GM21619 (cell line): Measurements from ENCODE around the gene PRKAG1.

ENCODE experiments used
- ATAC-seq: cut with Tn5 transposase; IDR thresholded peaks from one replicate; pipeline ENCODE4 v1.9.1; 2021; ENCODE audit not compliant: unreplicated experiment

Gene PRKAG1

DNA sequence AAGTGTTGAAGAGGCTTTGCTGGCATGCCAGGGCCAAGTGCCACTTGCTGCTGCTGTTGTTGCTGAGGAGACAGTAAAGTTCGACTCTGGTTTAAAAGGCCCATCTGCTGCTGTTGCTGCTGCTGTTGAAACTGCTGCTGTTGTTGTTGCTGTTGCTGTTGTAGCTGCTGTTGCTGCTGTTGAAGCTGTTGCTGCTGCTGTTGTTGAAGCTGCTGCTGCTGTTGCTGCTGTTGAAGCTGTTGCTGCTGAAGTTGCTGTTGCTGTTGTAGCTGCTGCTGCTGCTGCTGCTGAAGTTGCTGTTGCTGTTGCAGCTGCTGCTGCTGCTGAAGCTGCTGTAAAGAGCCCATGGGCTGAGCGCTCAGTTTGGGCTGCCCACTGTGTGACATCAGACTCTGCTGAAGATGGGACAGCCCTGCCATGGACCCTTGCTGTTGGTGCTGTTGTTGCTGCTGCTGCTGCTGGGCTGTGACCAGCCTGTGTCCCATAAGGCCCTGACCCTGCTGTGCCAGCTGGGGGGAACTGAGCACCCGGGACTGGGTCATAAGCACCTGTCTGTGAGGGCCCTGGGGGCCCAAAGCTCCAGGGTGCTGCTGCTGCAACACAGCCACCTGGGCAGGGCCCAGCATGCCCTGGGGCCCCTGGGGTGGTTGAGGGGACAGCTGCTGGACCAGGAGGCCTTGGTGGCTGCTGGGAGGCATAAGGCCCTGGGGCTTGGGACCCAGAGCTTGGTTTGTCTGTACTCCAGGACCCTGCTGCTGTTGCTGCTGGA is 14.3 kb upstream of the PRKAG1 start:
- ATAC-seq, result no peak

DNA sequence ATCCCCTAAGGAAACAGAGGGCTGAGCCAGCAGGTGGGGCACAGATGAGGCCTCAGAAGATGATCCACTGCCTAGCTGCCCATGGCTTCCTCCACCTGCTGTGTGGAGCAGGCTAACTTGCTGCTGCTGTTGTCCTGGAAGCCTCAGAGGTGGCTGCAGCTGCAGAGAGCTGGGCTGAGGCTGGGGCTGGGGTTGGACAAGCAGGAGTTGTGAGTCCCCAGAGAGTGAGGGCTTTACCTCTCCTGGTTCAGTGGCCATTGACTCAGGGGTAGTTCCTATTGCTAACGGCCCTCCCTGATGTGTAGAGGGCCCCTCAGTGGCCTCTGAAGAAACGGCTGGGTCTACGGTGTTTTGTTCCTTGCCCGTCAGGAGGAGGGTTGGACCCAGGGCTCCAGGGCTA is 13.7 kb upstream of the PRKAG1 start:
- no peak for ATAC-seq

DNA sequence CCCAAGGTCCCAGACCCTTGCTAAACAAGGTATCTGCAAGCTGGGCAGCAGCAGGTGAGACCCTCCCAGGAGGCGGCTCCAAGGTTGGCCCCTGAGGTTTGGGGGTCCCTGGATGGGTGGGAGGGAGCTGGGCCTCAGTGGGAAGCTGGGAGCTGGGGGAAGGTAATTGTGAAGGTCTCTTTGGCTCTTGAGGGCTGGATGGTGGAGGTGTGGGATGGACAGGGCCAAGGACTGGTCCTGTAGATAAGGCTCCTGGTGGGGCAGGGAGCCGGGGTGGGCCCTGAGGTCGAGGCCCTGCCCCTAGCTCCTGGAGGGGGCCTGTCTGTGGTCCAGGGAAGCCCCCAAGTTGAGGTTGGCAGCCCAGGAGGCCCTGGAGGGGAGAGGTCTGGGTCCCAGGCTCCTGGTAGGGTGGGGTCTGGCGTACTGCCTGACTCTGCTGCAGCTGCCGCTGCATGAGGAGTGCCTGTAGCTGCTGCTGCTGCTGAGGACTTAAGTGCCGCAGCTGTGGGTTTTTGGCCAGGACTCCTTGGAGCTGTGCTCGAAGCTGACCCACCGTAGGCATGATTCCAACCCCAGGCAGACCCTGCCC is 13.1 kb upstream of the PRKAG1 start:
- ATAC-seq, result no peak

DNA sequence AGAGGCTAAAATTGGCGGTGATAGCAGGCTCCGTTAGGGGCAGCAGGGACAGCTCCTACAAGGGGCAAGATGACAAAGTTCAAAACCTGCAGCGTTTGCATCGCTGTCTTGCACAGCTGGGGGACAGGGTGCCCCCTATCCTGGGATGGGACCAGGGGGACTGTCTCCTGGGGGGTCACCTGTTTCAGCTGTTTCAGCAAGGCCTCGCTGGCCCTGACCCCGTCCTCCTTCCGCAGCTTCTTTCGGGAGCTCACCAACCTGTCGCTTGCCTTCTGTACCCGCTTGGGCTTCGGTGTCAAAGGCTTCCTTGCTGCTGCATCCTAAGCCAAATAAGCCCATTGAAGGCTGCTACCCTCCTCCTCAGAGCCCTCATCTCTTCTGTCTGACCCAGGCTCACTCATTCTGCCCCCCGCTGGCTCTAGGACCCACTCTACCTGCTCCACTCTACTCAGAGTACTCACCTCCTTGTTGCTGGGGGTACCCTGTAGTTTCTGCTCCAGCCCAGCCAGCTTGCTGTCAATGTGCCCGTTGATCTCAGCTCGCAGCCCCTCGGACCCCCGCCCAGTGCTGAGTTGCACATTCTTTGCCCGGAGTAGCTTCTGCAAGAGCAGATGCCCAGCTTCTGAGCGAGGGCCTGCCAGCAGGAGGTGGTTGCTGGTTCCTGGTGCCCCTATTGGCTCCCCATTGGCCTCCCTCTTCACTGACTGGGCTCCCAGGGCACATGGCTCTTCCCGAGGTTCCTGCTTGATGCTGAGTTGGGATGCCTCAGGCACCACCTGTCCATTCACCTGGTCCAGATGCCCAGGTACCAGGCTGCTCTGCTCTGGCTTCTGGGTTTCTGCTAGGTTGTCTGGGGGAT is 12.4 kb upstream of the PRKAG1 start:
- no peak for ATAC-seq

DNA sequence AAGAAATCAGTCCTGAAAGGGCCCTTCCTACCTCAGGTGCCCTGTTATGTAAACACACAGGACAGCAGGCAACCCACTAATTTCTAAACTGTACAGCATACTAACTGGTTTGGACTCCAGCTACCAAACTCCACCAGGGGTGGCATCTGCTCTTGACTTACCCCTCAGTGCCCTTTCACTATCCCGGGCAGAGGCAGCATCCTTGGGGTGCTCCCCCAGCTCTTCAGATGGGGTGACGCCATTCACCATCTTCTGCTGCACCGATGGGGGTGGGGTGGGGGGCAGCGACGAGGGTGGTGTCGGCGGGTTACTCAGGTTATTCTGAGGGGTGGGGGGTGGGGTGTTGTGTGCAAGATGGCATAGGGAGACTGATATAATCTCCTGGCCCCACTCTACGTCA is 11.5 kb upstream of the PRKAG1 start:
- ATAC-seq, result no peak

DNA sequence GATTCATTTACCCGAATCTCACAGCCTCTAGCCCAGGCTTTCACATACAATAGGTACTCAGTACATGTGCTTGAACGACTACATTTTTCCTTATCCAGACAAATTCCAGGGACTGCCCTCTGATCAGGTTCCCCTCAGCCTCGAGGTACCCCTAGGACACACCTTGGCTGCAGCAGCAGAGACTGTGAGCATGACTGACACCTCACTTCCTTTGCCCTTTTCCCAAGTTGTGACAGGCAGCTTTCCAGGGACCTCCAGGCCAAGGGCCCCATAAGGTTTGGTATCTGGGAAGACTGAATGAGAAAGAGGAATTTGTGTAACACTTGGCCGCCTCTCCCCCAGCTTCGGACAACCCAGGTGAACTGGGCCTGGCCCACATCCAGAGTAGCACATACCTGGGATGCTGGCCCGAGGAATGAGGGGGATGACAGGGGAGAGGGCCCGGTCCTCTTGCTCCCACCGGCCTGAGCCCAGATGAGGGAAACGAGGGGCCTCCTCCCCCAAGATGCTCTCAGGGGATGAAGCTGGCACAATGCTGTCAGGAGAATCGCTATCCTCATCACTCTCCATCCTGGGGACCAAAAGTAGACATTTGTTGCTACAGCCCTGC is 10.2 kb upstream of the PRKAG1 start:
- no peak for ATAC-seq

DNA sequence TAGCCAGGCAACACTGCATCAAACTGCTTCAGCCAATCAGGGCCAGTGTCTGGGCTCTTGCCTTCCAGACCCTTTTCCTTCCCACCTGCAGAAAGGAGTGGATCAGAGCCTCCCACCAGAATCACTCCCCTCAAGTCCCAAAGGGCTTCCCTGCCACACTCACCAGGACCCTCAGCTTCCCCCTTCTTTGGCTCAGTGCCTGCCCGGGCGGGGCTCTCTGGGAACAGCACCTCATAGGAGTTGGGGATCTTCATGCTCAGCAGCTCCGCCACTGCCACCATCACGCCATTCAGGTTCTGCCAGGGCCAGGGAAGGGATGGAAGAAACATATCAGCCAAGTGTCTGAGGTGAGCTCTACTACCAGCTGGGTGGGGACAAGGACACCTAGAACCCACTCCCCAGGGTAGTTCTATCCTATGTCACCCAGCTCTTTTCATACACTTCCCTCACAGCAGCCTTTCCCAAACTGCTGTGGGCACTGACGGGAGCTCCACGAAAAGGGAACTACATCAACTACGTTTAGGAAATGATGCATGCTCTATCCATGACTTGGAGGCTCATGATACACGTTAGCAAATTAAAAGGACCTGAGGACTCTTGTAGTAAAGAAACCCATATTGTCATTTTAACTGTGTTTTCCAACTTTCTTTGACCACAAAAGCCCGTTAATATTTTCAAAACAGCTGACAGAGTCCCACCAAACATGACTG is 9.4 kb upstream of the PRKAG1 start:
- no peak for ATAC-seq

DNA sequence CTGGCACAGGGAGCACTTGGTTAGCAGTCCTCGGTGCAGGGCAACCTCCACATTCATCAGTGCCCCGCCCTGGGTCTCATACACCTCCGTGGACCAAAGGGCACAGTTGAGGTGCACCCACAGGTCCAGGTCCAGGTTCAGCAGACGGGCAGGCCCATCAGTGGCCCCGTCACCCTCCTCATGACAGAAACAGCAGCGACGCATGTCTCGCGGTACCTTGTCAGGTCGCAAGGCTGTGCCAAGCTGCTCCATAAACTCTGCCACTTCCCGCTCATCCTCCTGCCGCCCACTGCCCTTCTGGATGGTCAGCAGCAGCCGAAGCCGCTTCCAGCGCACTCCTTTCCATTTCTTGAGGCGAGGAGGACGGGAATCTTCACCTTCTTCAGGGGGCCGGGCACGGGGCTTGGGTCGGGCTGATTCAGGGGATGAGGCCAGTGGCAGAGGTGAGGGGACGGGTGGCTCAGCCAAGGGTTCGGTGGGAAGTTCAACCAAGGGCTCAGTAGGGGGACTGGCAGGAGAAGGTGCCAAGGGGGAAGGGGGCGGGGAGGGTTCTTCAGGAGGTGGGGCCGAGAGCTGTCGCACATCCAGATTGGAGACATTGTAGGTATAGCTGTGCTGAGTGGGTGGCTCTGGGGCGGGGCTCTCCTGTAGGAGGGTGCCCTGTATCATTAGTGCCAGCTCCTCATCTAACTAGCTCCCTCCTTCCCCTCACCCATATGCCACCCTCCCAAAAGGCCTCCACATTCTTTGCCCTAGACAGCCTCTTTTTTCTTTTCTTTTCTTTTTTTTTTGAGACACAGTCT is 8.3 kb upstream of the PRKAG1 start:
- no peak for ATAC-seq

DNA sequence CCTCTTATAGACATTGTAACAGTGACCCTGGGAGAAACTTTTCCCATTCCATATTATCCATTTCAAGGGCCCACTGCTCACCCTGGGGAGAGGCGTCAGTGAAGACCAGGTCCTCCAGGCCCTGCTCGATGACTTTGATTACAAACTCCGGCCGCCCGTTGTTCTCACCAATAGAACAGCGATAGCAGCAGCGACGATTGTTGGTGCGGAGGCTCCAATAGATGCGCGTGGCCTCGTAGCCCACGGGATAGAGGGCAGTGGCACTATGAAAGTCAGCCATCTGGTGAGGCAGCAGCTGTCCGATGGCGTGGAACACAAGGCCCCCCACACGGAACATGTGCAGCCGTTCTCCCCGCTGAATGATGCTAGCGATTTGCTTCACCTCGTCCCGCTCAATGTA is 7.5 kb upstream of the PRKAG1 start:
- ATAC-seq, result no peak

DNA sequence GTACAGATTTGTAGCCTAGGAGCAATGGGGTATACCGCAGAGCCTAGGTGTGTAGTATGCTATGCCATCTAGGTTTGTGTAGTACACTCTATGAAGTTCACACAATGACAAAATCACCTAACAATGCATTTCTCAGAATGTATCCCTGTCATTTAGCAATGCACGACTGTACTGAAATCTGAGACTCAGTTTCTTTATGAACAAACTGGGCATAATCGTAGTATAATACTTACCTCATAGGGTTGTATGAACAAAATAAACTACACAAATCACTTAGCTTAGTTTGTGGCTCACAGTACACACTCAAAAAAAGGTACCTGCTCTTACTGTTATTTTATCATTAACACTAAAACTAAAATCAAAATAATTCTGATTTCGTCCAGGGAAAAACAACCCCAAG is 6.9 kb upstream of the PRKAG1 start:
- no peak for ATAC-seq

DNA sequence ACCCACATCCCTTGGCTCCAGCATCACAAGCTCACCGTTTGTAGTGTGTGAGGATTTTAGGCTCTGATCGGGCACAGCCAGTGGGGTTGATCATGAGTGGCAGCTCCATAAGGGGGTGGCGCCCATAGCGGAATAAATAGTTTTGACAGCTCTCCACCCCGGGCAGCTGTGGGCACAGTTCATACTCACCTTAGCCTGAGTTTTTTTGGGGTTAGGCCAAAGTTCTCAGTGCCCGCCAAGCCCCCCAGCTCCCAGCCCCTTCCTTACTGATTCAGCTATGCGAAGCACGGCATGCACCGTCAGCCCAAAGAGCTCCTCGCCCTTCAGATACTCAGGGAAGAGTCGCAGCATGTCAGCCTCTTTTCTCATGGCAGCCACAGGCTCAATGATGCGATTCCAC is 6.0 kb upstream of the PRKAG1 start:
- no peak for ATAC-seq

DNA sequence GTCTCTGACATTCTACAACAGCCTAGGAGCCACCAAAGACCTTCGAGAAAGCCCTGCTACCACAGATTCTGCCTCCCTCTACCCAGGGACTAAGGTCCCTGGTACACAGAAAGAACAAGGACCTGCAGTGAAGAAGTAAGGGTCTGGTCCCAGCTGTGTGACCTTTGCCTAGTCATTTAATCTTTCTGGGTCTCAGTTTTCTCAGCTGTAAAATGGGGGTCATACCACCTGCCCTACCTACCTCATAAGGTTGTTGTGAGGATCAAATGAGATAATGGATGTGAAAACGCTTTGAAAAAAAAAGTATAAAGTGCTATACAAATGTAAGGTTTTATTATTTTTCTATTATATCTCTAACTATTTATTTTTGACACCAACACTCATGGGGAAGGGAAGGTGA is 5.2 kb upstream of the PRKAG1 start:
- ATAC-seq, result no peak

DNA sequence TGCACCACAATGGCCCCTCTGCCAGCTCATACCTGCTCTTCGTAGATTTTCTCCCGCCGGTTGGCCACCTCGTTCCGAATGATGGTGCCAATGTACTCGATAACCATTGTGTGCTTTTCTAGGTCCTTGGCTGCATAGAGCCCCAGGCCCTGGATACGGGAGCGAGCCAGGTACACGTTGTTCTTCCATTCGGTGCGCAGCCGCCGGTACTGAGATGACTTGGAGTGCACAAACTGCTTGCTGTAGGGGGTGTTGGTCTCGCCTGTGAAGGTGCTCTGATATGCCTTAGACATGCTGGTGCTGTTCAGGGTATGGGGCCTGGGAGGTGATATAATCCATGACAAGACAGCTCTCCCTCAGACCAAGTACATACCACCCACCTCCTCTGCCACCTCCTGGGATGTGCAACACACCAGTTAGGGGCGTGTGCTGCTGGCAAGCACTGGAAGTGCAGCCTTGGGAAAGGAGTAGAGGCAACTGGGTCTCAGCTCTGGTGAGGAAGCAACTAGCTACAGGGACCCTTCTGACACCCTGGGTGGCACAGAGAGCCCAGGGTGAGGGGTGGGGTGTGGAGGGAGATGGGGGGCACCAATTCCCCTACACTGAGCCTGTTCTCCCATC is 4.1 kb upstream of the PRKAG1 start:
- ATAC-seq, result no peak

DNA sequence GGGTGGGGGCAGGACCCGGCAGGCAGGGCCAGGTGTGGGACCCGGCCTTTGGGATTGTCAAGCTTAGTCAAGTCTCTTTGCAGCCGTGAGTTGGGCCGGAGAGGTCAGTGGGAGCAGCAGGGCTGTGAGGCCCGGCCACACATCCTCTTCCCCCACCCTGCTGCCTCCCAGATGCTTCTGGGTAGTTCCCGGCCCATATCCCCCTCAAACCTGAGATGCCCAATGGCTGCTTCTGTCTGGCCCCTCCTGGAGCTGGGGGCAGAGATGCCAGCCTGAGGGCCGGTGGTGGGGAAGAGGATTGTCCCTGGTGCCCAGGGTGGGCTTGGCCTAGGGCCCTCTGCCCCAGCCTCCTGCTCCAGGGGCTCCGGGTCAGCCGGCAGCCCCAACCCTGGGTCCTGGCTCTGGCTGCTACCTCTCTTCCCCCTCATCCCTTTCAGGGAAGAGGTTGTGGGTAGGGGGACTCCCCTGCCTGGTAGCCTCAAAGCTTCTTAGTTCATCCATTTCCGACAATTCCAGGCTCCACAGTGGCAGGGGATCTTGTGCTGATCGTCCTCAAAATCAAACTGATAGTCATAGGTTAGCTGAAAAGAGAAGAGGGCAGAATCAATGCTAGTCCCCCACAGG is 2.8 kb upstream of the PRKAG1 start:
- no peak for ATAC-seq

DNA sequence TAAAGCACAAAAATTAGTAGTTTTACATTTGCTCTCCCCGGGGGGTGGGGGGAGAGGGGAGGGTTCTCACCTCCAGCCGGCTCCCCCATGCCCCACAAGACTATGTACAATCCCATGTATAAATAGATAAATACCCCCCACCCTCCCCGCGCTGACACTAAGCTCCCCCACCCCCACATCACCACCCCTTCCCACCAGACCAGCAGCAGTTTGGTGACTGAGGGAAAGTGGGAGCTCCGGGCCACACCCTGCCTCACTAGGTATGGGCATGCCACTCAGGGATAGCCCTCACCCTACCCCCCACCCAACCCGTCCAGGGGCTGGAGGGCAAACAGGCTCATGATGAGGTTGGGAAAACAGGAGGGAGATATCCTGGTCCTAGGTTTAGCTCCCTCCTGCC is 1.9 kb upstream of the PRKAG1 start:
- ATAC-seq, result no peak

DNA sequence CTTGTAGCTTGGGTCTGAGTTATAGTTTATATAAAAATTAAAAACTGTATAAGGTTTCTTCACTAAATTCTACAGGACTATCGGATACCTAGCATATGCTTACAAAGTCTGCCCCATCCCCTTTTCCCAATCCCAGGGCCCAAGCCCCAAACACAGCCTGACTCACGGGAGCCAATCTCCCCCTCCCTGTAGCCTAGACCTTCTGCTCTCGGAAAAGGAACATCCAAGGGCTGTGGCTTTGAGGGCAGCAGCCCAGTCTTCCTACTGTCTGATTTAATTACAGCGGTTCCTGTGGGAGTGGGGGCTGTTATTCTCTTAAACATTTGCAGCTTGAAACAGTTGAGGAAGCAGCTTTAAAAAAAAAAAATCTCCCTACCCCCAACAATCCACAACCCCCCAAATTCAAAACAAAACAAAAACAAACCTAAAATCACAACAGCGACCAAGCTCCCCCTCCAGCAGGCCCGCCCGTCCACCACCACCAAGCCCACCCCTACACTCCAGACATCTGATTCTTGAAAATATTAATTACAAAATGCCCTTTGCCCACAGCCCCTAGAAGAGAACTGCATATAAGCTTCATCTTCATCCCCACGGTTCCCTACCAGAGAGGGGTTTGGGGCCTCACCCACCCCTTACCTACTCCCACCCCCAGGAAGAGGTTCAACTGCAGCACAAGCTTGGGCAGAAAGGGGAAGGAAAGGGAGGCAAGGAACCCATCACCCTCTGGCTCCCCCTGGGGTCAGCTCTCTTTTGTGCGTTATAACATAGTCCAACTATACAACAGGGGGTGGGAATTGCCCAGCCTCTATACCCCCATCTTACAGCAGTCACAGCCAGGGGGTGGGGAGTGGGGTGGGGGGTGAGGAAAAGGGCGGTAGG is 1.1 kb upstream of the PRKAG1 start:
- ATAC-seq, result no peak

DNA sequence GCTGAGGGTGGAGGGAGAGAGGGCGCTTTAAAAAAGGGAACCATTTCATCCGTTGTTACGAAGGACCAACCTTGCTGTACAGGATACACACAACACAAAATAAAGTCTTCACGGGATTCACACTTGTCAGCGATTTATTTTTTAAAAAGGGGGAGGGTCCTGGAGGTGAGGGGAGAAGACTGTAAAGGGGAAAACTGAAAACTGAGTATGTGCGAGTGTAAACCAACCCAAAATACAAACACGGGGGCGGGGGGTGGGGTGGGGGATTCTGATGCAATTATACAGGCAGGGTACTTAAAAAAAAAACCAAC is 499 bp upstream of the PRKAG1 start:
- ATAC-seq, result no peak

DNA sequence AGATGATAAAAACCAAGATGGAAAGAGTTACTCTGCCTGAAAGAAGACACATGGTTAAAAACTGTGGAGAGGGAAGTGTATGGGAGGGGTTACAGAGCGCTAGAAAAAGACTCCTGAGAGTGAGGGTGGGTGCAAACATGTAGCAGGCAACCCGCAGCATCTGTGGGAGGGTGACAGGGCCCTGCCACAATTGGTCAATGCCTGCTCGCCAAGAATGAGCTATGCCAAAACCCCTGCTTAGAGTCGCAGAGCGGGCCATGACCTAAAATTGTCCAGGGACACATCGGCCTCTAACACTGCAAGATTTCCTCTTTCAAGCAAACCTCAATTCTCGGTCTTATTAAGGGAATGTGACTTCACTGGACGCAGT is 700 bp downstream of the PRKAG1 start:
- ATAC-seq, result peak; percentile 11

DNA sequence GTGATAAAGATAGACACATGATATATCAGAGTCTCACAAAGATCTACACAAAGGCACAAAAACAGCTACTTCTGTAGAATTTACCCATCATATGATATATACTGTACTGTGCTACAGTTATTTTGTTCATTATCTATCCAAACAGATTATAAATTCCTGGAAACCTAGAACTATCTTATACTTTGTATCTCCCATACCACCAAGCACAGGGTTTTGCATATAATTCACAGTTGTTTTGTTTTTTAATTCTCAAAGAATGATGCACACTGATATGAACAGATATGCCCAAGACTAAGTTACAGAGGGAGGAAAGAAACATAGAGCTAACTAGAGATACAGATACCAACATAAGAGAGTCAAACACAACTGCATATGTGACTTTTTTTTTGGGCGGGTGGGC is 3.4 kb downstream of the PRKAG1 start:
- no peak for ATAC-seq
